Large intestine (tissue), 3 donors: ENCODE results near the gene ZNF488. TPM values are rescaled to one million over a fixed set of nuclear protein-coding genes. Genes with fewer than 3 reads are reported as not detected.
"Not testable (repeated sequence)": the region's sequence is repeated elsewhere in the genome, so short reads cannot be mapped to it uniquely, and the experiment has no call there.

ENCODE experiments used
- DNase-seq, 2 donors: peaks; one replicate each; pipeline versions ENCODE4 v3.0.0 to v3.0.0-alpha.2; 2013
- H3K27ac ChIP-seq: one replicate; pipeline ENCODE4 v1.5.1; 2013; ENCODE audit warnings: low read length
- H3K27me3 ChIP-seq: 2 replicates; pipeline ENCODE4 v1.6.1; 2013; ENCODE audit warnings: low read length; ENCODE audit not compliant: control insufficient read depth, insufficient read depth
- H3K36me3 ChIP-seq: 2 replicates; pipeline ENCODE4 v1.6.1; 2013; ENCODE audit warnings: low read length; ENCODE audit not compliant: control insufficient read depth, insufficient read depth
- H3K4me1 ChIP-seq: one replicate; pipeline ENCODE4 v1.6.1; 2013; ENCODE audit warnings: low read length; ENCODE audit not compliant: control insufficient read depth, insufficient read depth
- H3K4me3 ChIP-seq: one replicate; pipeline ENCODE4 v1.5.1; 2013; ENCODE audit warnings: low read length
- H3K9me3 ChIP-seq: one replicate; pipeline ENCODE4 v1.6.1; 2013; ENCODE audit warnings: mild to moderate bottlenecking, low read depth, low read length, moderate library complexity; ENCODE audit not compliant: control insufficient read depth
- WGBS: methylation state at CpG from one replicate; pipeline ENCODE4 v1.1.5; 2013; ENCODE audit warnings: low lambda C conversion rate; ENCODE audit not compliant: insufficient coverage; 5-methylcytosine and 5-hydroxymethylcytosine counted together
- polyA plus RNA-seq: library from polyadenylated mRNA; unstranded; fragments of 120-200 nt; gene quantifications from one replicate; pipeline ENCODE4 v1.2.1, GENCODE V29; 2013

Gene ZNF488
- polyA plus RNA-seq, 1 donor = 2.2 TPM

GRCh38 chr10:47416305-47417218, 32.5 kb upstream of the ZNF488 start:
- not testable (repeated sequence) for H3K4me3 ChIP-seq, H3K4me1 ChIP-seq, H3K9me3 ChIP-seq, H3K27ac ChIP-seq, DNase-seq, H3K27me3 ChIP-seq, H3K36me3 ChIP-seq
- no CpG with 5 or more reads among the region's 6 CpGs for WGBS

GRCh38 chr10:47415520-47416304, 31.6 kb upstream of the ZNF488 start:
- Histone ChIP-seq H3K9me3 (no peaks in the 10 kb centered on the region), H3K27ac (no peak overlapping the region), H3K4me3 (no peak overlapping the region), H3K36me3 (no peaks in the 10 kb centered on the region), H3K4me1 (no peaks in the 10 kb centered on the region), H3K27me3 (no peaks in the 10 kb centered on the region)
- no peak for DNase-seq
- WGBS = 100% methylated on average over 1 of the region's 6 CpGs

- Histone ChIP-seq H3K4me1 (no peaks in the 10 kb centered on the region), H3K4me3 (no peak overlapping the region), H3K9me3 (no peaks in the 10 kb centered on the region), H3K36me3 (no peaks in the 10 kb centered on the region), H3K27me3 (no peaks in the 10 kb centered on the region), H3K27ac (no peak overlapping the region)
- no CpG with 5 or more reads among the region's 19 CpGs for WGBS
- no peak for DNase-seq
Measured at GRCh38 chr10:47414752-47415519, 30.8 kb upstream of the ZNF488 start.

GRCh38 chr10:47414227-47414592, 30.1 kb upstream of the ZNF488 start:
- WGBS = no CpG with 5 or more reads among the region's 2 CpGs
- Histone ChIP-seq H3K4me3 (no peak overlapping the region), H3K27ac (no peak overlapping the region), H3K4me1 (peaks cover 4% of the 10 kb centered on the region), H3K9me3 (no peaks in the 10 kb centered on the region), H3K36me3 (no peaks in the 10 kb centered on the region), H3K27me3 (no peaks in the 10 kb centered on the region)
- DNase-seq = no peak

GRCh38 chr10:47413531-47414226, 29.6 kb upstream of the ZNF488 start:
- Histone ChIP-seq H3K27ac (no peak overlapping the region), H3K9me3 (no peaks in the 10 kb centered on the region), H3K4me3 (no peak overlapping the region), H3K4me1 (peaks cover 4% of the 10 kb centered on the region), H3K36me3 (no peaks in the 10 kb centered on the region), H3K27me3 (no peaks in the 10 kb centered on the region)
- no peak for DNase-seq
- no CpG with 5 or more reads among the region's 14 CpGs for WGBS

- no peak for DNase-seq
- no CpG with 5 or more reads among the region's 2 CpGs for WGBS
- Histone ChIP-seq H3K27ac (no peak overlapping the region), H3K9me3 (no peaks in the 10 kb centered on the region), H3K36me3 (no peaks in the 10 kb centered on the region), H3K4me1 (peaks cover 4% of the 10 kb centered on the region), H3K4me3 (no peak overlapping the region), H3K27me3 (no peaks in the 10 kb centered on the region)
Measured at GRCh38 chr10:47412869-47413268, 28.8 kb upstream of the ZNF488 start.

- no peaks in the 10 kb centered on the region for H3K27me3 ChIP-seq
- H3K36me3 ChIP-seq = no peaks in the 10 kb centered on the region
- H3K9me3 ChIP-seq = no peaks in the 10 kb centered on the region
- no CpG with 5 or more reads among the region's 5 CpGs for WGBS
- no peak overlapping the region for H3K4me3 ChIP-seq
- H3K27ac ChIP-seq = no peak overlapping the region
- DNase-seq = no peak
- H3K4me1 ChIP-seq = peaks cover 7% of the 10 kb centered on the region
Measured at GRCh38 chr10:47412177-47412730, 28.2 kb upstream of the ZNF488 start.

- Histone ChIP-seq H3K27ac (no peak overlapping the region), H3K9me3 (no peaks in the 10 kb centered on the region), H3K27me3 (no peaks in the 10 kb centered on the region), H3K36me3 (no peaks in the 10 kb centered on the region), H3K4me3 (no peak overlapping the region), H3K4me1 (peaks cover 19% of the 10 kb centered on the region)
- no peak for DNase-seq
- no CpG with 5 or more reads among the region's 4 CpGs for WGBS
Measured at GRCh38 chr10:47410862-47411261, 26.8 kb upstream of the ZNF488 start.

GRCh38 chr10:47410271-47410670, 26.2 kb upstream of the ZNF488 start:
- Histone ChIP-seq H3K4me3 (no peak overlapping the region), H3K27me3 (no peaks in the 10 kb centered on the region), H3K27ac (no peak overlapping the region), H3K4me1 (peaks cover 21% of the 10 kb centered on the region), H3K9me3 (no peaks in the 10 kb centered on the region), H3K36me3 (no peaks in the 10 kb centered on the region)
- 88% methylated on average over 4 of the region's 4 CpGs for WGBS
- DNase-seq = no peak
